ENCODE data around the gene SLC16A1. TPM values are rescaled to one million over a fixed set of nuclear protein-coding genes. Genes with fewer than 3 reads are reported as not detected.

The SLC16A1 gene
- total and polyA plus RNA-seq, 4 donors, result 28.3 to 87.3 (median 34.5) TPM

DNA sequence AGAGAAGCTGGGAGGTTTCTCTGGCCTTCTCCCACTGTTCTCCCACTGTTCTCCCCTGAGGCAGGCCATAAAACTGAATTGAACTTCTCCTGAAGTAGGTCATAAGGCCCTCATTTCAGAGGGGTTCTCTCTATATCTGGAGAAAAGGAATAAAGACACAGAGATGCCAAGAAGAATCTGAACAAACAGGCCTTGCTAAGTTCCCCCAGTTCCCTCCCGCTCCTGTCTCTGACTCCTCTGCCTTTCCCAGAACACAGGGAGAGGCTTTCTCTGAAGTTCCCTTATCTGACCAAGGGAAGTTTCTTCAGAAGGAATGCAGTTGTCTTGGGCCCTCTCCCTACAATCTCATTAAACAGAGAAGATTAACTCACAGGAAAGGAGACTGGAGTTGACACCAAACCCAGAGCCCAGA lies 83.4 kb downstream of the SLC16A1 start:
- H3K9me3 ChIP-seq (ENCODE audit: control insufficient read depth in 4 of 4, low read length in 3 of 4), result no peaks in the 10 kb centered on the region
- WGBS, result 89% methylated on average over 1 of the region's 1 CpG
- no peak for DNase-seq (ENCODE audit: low spot score)
- no peak overlapping the region for H3K27ac ChIP-seq (ENCODE audit: low read depth in 1 of 2, low read length in 2 of 2)
- no peaks in the 10 kb centered on the region for H3K27me3 ChIP-seq (ENCODE audit: control insufficient read depth in 4 of 4, insufficient read depth in 4 of 4, low read length in 3 of 4)
- no peaks in the 10 kb centered on the region for H3K4me1 ChIP-seq (ENCODE audit: control insufficient read depth in 4 of 4, insufficient read depth in 4 of 4, low read length in 3 of 4)
- no peak overlapping the region for H3K9ac ChIP-seq (ENCODE audit: low read depth in 1 of 2, low read length in 2 of 2)
- TF ChIP-seq, protein P1, sequence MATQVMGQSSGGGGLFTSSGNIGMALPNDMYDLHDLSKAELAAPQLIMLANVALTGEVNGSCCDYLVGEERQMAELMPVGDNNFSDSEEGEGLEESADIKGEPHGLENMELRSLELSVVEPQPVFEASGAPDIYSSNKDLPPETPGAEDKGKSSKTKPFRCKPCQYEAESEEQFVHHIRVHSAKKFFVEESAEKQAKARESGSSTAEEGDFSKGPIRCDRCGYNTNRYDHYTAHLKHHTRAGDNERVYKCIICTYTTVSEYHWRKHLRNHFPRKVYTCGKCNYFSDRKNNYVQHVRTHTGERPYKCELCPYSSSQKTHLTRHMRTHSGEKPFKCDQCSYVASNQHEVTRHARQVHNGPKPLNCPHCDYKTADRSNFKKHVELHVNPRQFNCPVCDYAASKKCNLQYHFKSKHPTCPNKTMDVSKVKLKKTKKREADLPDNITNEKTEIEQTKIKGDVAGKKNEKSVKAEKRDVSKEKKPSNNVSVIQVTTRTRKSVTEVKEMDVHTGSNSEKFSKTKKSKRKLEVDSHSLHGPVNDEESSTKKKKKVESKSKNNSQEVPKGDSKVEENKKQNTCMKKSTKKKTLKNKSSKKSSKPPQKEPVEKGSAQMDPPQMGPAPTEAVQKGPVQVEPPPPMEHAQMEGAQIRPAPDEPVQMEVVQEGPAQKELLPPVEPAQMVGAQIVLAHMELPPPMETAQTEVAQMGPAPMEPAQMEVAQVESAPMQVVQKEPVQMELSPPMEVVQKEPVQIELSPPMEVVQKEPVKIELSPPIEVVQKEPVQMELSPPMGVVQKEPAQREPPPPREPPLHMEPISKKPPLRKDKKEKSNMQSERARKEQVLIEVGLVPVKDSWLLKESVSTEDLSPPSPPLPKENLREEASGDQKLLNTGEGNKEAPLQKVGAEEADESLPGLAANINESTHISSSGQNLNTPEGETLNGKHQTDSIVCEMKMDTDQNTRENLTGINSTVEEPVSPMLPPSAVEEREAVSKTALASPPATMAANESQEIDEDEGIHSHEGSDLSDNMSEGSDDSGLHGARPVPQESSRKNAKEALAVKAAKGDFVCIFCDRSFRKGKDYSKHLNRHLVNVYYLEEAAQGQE (IDR thresholded peaks at IDR 0.05), result no peak
- TF ChIP-seq HNF4G (IDR thresholded peaks at IDR 0.05) (no peak), RAD21 (IDR thresholded peaks at IDR 0.05) (no peak), HNF4A (conservative IDR thresholded peaks at IDR 0.05) (no peak), RXRA (IDR thresholded peaks at IDR 0.05) (no peak), JUND (IDR thresholded peaks at IDR 0.05) (no peak)
- TF ChIP-seq, protein P2, sequence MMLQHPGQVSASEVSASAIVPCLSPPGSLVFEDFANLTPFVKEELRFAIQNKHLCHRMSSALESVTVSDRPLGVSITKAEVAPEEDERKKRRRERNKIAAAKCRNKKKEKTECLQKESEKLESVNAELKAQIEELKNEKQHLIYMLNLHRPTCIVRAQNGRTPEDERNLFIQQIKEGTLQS (IDR thresholded peaks at IDR 0.05), result no peak
- TF ChIP-seq, protein P3, sequence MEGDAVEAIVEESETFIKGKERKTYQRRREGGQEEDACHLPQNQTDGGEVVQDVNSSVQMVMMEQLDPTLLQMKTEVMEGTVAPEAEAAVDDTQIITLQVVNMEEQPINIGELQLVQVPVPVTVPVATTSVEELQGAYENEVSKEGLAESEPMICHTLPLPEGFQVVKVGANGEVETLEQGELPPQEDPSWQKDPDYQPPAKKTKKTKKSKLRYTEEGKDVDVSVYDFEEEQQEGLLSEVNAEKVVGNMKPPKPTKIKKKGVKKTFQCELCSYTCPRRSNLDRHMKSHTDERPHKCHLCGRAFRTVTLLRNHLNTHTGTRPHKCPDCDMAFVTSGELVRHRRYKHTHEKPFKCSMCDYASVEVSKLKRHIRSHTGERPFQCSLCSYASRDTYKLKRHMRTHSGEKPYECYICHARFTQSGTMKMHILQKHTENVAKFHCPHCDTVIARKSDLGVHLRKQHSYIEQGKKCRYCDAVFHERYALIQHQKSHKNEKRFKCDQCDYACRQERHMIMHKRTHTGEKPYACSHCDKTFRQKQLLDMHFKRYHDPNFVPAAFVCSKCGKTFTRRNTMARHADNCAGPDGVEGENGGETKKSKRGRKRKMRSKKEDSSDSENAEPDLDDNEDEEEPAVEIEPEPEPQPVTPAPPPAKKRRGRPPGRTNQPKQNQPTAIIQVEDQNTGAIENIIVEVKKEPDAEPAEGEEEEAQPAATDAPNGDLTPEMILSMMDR (IDR thresholded peaks at IDR 0.05; ENCODE audit: low read depth, low read length, missing input control), result no peak
- TF ChIP-seq, protein P4, sequence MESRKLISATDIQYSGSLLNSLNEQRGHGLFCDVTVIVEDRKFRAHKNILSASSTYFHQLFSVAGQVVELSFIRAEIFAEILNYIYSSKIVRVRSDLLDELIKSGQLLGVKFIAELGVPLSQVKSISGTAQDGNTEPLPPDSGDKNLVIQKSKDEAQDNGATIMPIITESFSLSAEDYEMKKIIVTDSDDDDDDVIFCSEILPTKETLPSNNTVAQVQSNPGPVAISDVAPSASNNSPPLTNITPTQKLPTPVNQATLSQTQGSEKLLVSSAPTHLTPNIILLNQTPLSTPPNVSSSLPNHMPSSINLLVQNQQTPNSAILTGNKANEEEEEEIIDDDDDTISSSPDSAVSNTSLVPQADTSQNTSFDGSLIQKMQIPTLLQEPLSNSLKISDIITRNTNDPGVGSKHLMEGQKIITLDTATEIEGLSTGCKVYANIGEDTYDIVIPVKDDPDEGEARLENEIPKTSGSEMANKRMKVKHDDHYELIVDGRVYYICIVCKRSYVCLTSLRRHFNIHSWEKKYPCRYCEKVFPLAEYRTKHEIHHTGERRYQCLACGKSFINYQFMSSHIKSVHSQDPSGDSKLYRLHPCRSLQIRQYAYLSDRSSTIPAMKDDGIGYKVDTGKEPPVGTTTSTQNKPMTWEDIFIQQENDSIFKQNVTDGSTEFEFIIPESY (IDR thresholded peaks at IDR 0.05), result no peak
- TF ChIP-seq, protein P5, sequence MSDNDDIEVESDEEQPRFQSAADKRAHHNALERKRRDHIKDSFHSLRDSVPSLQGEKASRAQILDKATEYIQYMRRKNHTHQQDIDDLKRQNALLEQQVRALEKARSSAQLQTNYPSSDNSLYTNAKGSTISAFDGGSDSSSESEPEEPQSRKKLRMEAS (IDR thresholded peaks at IDR 0.05), result no peak
- no peaks in the 10 kb centered on the region for H3K36me3 ChIP-seq (ENCODE audit: control insufficient read depth in 4 of 4, insufficient read depth in 3 of 4, low read depth in 1 of 4, low read length in 3 of 4)
- no peak overlapping the region for H3K4me3 ChIP-seq (ENCODE audit: low read depth in 1 of 3, low read length in 3 of 3)

DNA sequence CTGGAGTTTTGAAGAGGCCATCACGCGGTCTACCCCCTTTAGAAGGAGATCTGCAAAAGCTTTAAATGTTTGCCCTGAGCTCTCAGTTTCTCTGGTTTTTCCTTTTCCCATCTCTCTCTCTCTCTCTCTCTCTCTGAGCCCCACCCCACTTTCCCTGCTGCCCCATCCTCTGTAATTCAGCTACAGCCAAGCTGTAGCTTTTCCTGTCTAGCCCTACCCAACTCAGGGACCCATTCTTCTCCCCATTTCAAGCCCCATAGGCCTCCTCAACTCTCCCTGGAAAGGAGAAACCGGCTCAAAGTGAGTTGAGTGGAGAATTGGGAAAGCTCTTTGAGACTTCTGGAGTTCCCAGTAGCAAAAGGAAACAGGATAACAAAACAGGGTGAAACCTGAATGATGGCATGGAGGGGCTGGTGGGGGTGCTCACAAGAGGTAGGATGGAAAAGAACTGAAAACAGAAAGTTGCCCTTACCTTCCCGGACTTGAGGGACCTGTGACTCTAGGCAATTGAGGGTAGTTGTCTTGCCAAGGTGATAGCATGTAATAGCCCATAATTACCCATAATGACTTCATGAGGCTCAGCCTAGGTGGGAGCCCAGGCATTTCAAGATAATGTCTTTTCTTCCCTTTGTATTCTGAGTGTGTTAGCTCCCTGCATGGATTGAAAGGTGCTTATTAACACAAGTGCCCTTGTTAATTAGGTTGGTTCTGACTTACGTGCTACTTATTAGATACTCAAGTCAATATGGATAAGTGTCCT lies 84.9 kb downstream of the SLC16A1 start:
- Histone ChIP-seq H3K4me3 (ENCODE audit: low read depth in 1 of 3, low read length in 3 of 3) (no peak overlapping the region), H3K27ac (ENCODE audit: low read depth in 1 of 2, low read length in 2 of 2) (no peak overlapping the region), H3K4me1 (ENCODE audit: control insufficient read depth in 4 of 4, insufficient read depth in 4 of 4, low read length in 3 of 4) (no peaks in the 10 kb centered on the region), H3K9me3 (ENCODE audit: control insufficient read depth in 4 of 4, low read length in 3 of 4) (no peaks in the 10 kb centered on the region), H3K27me3 (ENCODE audit: control insufficient read depth in 4 of 4, insufficient read depth in 4 of 4, low read length in 3 of 4) (no peaks in the 10 kb centered on the region), H3K9ac (ENCODE audit: low read depth in 1 of 2, low read length in 2 of 2) (no peak overlapping the region), H3K36me3 (ENCODE audit: control insufficient read depth in 4 of 4, insufficient read depth in 3 of 4, low read depth in 1 of 4, low read length in 3 of 4) (no peaks in the 10 kb centered on the region)
- WGBS, result 84% methylated on average over 5 of the region's 5 CpGs
- TF ChIP-seq FOXA2 (IDR thresholded peaks at IDR 0.05), result no peak
- TF ChIP-seq, protein P5 (IDR thresholded peaks at IDR 0.05), result no peak
- TF ChIP-seq YY1 (IDR thresholded peaks at IDR 0.05), result no peak
- no peak for TF ChIP-seq SP1 (IDR thresholded peaks at IDR 0.05)
- TF ChIP-seq GABPA (IDR thresholded peaks at IDR 0.05 in 1 of 2, conservative IDR thresholded peaks at IDR 0.05 in 1 of 2), result no peak
- TF ChIP-seq, protein P2 (IDR thresholded peaks at IDR 0.05), result no peak
- no peak for TF ChIP-seq RXRA (IDR thresholded peaks at IDR 0.05)
- TF ChIP-seq HNF4A (conservative IDR thresholded peaks at IDR 0.05), result no peak
- DNase-seq (ENCODE audit: low spot score), result no peak
